ENCODE data around the gene VPS35. TPM values are rescaled to one million over a fixed set of nuclear protein-coding genes. Genes with fewer than 3 reads are reported as not detected.

VPS35 gene
- total RNA-seq, 1 experiment from 2014 or later = 70.4 TPM

GRCh38 chr16:46649588-46650253 lies 39.3 kb downstream of the VPS35 start:
- peaks cover 10% of the 10 kb centered on the region for H3K27me3 Mint-ChIP-seq (ENCODE audit: low read depth)
- no peaks in the 10 kb centered on the region for H3K79me2 ChIP-seq (ENCODE audit: insufficient read depth, low read length)
- H3K27ac Mint-ChIP-seq = no peak overlapping the region
- no peak overlapping the region for H2AFZ ChIP-seq (ENCODE audit: low read length)
- peaks cover 8 to 9% of the 10 kb centered on the region in 2 experiments; a peak in 4 of 5 replicates for H3K9me3 Mint-ChIP-seq
- H2BK120ac ChIP-seq (ENCODE audit: low read depth, low read length, poor library complexity, severe bottlenecking) = no peak overlapping the region
- H3T11ph ChIP-seq (ENCODE audit: low read length) = no peak overlapping the region
- no peak overlapping the region for H2AK5ac ChIP-seq (ENCODE audit: insufficient read length, low read length)
- H2BK15ac ChIP-seq (ENCODE audit: low read depth, low read length) = no peak overlapping the region
- H3K18ac ChIP-seq (ENCODE audit: insufficient read length, low read depth, low read length) = no peak overlapping the region
- H3K9ac ChIP-seq (ENCODE audit: extremely low read depth, insufficient read length, low read length) = no peak overlapping the region
- no peak overlapping the region for H3K23ac ChIP-seq (ENCODE audit: insufficient read length, low read depth, low read length)
- H3K79me1 ChIP-seq (ENCODE audit: insufficient read depth, low read depth, low read length, poor library complexity, severe bottlenecking) = no peaks in the 10 kb centered on the region
- H3K27me3 ChIP-seq (ENCODE audit: insufficient read depth, low read length) = no peaks in the 10 kb centered on the region
- no peak overlapping the region for H3K4me3 Mint-ChIP-seq
- H4K20me1 ChIP-seq (ENCODE audit: control insufficient read depth, insufficient read depth, insufficient read length) = no peaks in the 10 kb centered on the region
- DNase-seq = no peak
- H4K8ac ChIP-seq (replicated peaks; ENCODE audit: insufficient read length, low read depth, low read length) = no peak overlapping the region
- no peak overlapping the region for H3K56ac ChIP-seq (ENCODE audit: insufficient read length, low read depth, low read length)
- no peak overlapping the region for H3K14ac ChIP-seq (ENCODE audit: insufficient read depth, low read length)
- H3K9me3 ChIP-seq (ENCODE audit: control insufficient read depth, low read depth, low read length) = no peaks in the 10 kb centered on the region
- H4K91ac ChIP-seq (ENCODE audit: insufficient read length, low read depth, low read length) = no peak overlapping the region
- peaks cover 6 to 13% of the 10 kb centered on the region in 2 experiments; a peak in 3 of 4 replicates for H3K4me1 Mint-ChIP-seq
- H3K36me3 Mint-ChIP-seq (ENCODE audit: insufficient read depth in 1 of 3, low read depth in 3 of 3) = no peaks in the 10 kb centered on the region; a peak in 1 of 7 replicates
- H3K27ac ChIP-seq (ENCODE audit: insufficient read length, low read depth, low read length) = no peak overlapping the region
- H2BK20ac ChIP-seq (ENCODE audit: low read depth, low read length, poor library complexity, severe bottlenecking) = no peak overlapping the region
- no peak overlapping the region for H3K4ac ChIP-seq (ENCODE audit: low read depth, low read length)
- H3K23me2 ChIP-seq (ENCODE audit: insufficient read length, low read depth, low read length, poor library complexity, severe bottlenecking) = no peaks in the 10 kb centered on the region
- no peak overlapping the region for H2BK12ac ChIP-seq (ENCODE audit: insufficient read length, low read depth, low read length)
- no peaks in the 10 kb centered on the region; the same call in 1 of the 2 replicates for H3K4me1 ChIP-seq (ENCODE audit: insufficient read depth, low read length)
- H4K5ac ChIP-seq (ENCODE audit: insufficient read length, low read depth, low read length) = no peak overlapping the region
- H3K4me2 ChIP-seq (ENCODE audit: insufficient read depth, insufficient read length, low read length) = no peak overlapping the region
- TF ChIP-seq CTCF (conservative IDR thresholded peaks at IDR 0.05) = no peak
- no peak overlapping the region for H2BK5ac ChIP-seq (ENCODE audit: insufficient read length, low read length)
- whole genome bisulfite sequencing (ENCODE audit: extremely low coverage, insufficient read length, low lambda C conversion rate) = no CpG with 5 or more reads among the region's 27 CpGs
